GM12891 (cell line): Measurements from ENCODE around the gene RIPOR3.

ENCODE experiments used
- PAX5 ChIP-seq: IDR thresholded peaks from 2 replicates; pipeline ENCODE4 v1.6.1; 2011; ENCODE audit warnings: low read length, moderate library complexity, mild to moderate bottlenecking; ENCODE audit not compliant: insufficient read depth, severe bottlenecking
- POLR2A ChIP-seq: IDR thresholded peaks from 2 replicates; pipeline ENCODE4 v1.6.1; 2011; ENCODE audit warnings: low read depth, low read length, control low read depth
- POLR2AphosphoS5 ChIP-seq: IDR thresholded peaks from 2 replicates; pipeline ENCODE4 v1.6.1; 2011; ENCODE audit warnings: low read depth, low read length, control low read depth
- SPI1 ChIP-seq: IDR thresholded peaks from 2 replicates; pipeline ENCODE4 v1.6.1; 2011; ENCODE audit warnings: low read depth, low read length, control low read depth
- TAF1 ChIP-seq: IDR thresholded peaks from 2 replicates; pipeline ENCODE4 v1.6.1; 2011; ENCODE audit warnings: low read depth, low read length, control low read depth

DNA sequence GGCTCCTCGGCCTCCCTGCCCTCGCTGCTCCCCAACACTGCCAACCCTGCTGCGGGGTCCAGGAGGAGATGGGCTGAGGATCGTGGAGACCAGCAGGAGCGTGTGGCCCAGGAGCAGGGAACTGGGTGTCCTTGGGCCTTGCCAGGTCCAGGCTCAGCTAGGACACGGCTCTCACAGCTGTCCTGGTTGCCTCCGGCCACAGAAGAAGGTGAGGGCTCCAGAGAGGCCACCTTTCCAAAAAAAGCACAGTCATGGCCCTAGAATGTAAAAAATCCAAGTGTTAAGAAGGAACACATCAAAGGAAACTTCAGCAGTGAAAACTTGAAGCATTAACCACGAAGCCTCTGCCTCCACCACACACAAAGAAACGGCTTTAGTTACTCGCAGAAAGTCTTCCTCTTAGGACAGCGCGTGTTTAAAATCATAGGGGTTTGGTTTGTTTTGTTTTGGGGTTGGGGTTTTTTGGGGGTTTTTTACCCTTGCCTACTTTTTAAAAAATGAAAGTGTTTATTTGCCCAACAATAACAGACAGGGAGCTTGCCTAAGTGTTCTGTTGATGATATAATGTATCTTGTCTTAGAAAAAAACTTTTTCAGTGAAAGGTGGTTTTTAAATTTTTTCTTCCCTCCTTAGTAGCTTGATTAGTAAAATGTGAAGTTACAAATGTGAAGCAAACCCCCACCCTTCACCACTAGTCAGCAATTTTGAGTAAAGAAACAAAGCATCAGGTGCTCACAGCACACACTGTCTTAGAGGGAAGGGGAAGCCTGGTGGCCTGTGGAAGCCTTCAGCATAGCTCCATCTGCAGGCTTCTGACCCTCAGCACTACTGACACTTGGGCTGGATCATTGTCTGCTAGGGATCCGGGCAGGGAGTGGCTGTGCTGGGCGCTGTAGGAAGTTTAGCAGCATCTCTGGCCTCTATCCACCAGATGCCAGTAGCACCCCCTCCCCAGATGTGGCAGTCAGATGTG lies 121.2 kb downstream of the RIPOR3 start:
- no peak for TF ChIP-seq PAX5
- TF ChIP-seq POLR2AphosphoS5, result no peak
- no peak for TF ChIP-seq POLR2A
- TF ChIP-seq TAF1, result no peak
- peak; percentile 24; the same call in 1 of the 2 replicates for TF ChIP-seq SPI1
